ENCODE results near the gene GRK1.

The GRK1 gene

GRCh38 chr13:113628291-113629270, 38.4 kb upstream of the GRK1 start:
- no peak overlapping the region for H3K4me3 ChIP-seq (ENCODE audit: low read depth, low read length)
- TF ChIP-seq CTCF (IDR thresholded peaks at IDR 0.05; ENCODE audit: borderline replicate concordance, insufficient read depth, low read depth, low read length): no peak

- no peak overlapping the region for H3K4me3 ChIP-seq (ENCODE audit: low read depth, low read length)
- no peak for TF ChIP-seq CTCF (IDR thresholded peaks at IDR 0.05; ENCODE audit: borderline replicate concordance, insufficient read depth, low read depth, low read length)
Measured at GRCh38 chr13:113629866-113630265, 37.2 kb upstream of the GRK1 start.

- no peak for TF ChIP-seq CTCF (IDR thresholded peaks at IDR 0.05; ENCODE audit: borderline replicate concordance, insufficient read depth, low read depth, low read length)
- H3K4me3 ChIP-seq (ENCODE audit: low read depth, low read length): no peak overlapping the region
Measured at GRCh38 chr13:113630296-113630695, 36.7 kb upstream of the GRK1 start.

- no peak overlapping the region for H3K4me3 ChIP-seq (ENCODE audit: low read depth, low read length)
Measured at GRCh38 chr13:113630804-113631203, 36.2 kb upstream of the GRK1 start.

GRCh38 chr13:113631341-113632095, 35.5 kb upstream of the GRK1 start:
- no peak for TF ChIP-seq CTCF (IDR thresholded peaks at IDR 0.05; ENCODE audit: borderline replicate concordance, insufficient read depth, low read depth, low read length)
- H3K4me3 ChIP-seq (ENCODE audit: low read depth, low read length): no peak overlapping the region

More at GRCh38 chr13:113630804-113631203, 36.2 kb upstream of the GRK1 start:
- TF ChIP-seq CTCF (IDR thresholded peaks at IDR 0.05; ENCODE audit: borderline replicate concordance, insufficient read depth, low read depth, low read length): no peak

GRCh38 chr13:113632706-113633484, 34.1 kb upstream of the GRK1 start:
- no peak for TF ChIP-seq CTCF (IDR thresholded peaks at IDR 0.05; ENCODE audit: borderline replicate concordance, insufficient read depth, low read depth, low read length)
- H3K4me3 ChIP-seq (ENCODE audit: low read depth, low read length): no peak overlapping the region

Data from GM12875 (cell line).